Thyroid gland (tissue), 4 donors: ENCODE measurements around the gene ZBTB42.

ENCODE experiments used
- POLR2A ChIP-seq, 2 donors: fragments of 450-650 bp; IDR thresholded peaks; one replicate each; pipeline ENCODE4 v1.6.1; 2017; ENCODE audit warnings: antibody characterized with exemption in 2 of 2, mild to moderate bottlenecking in 2 of 2, moderate library complexity in 1 of 2
- TF ChIP-seq, protein P1 (sequence below), 6 experiments: fragments of 200-600 bp in 3 of 6; fragments of 450-650 bp in 3 of 6; sonication (generic) in 3 of 6; IDR thresholded peaks; one replicate each; pipeline ENCODE4 v1.5.1; 2016 to 2019; ENCODE audit warnings: antibody characterized with exemption in 6 of 6, mild to moderate bottlenecking in 2 of 6, inconsistent platforms in 1 of 6, moderate library complexity in 1 of 6

DNA sequence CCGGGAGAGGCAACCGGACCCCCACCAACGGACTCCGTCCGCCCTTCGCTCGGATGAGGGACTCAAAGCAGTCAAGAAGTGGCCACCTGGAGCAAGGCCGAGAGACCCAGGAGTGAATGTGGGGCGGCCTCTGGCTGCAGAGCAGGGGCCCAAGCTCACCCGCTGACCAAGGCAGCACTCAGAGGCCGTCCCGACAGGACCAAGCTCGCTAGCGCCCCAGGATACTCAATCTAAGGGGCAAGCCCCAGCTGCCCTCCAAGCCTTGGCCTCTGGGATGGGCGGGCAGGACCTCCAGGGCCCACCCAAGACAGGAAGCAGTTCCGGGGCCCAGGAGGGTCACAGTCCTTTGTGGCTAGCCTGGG is 6.3 kb upstream of the ZBTB42 start:
- TF ChIP-seq, protein P1, sequence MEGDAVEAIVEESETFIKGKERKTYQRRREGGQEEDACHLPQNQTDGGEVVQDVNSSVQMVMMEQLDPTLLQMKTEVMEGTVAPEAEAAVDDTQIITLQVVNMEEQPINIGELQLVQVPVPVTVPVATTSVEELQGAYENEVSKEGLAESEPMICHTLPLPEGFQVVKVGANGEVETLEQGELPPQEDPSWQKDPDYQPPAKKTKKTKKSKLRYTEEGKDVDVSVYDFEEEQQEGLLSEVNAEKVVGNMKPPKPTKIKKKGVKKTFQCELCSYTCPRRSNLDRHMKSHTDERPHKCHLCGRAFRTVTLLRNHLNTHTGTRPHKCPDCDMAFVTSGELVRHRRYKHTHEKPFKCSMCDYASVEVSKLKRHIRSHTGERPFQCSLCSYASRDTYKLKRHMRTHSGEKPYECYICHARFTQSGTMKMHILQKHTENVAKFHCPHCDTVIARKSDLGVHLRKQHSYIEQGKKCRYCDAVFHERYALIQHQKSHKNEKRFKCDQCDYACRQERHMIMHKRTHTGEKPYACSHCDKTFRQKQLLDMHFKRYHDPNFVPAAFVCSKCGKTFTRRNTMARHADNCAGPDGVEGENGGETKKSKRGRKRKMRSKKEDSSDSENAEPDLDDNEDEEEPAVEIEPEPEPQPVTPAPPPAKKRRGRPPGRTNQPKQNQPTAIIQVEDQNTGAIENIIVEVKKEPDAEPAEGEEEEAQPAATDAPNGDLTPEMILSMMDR (IDR thresholded peaks at IDR 0.05), result no peak
- no peak for TF ChIP-seq POLR2A (IDR thresholded peaks at IDR 0.05)
